Measurements from ENCODE around the gene HPCAL4.

HPCAL4 gene

GRCh38 chr1:39673215-39673614 lies 18.0 kb downstream of the HPCAL4 start:
- no peak for DNase-seq

- no peak for DNase-seq
Measured at GRCh38 chr1:39672551-39672947, 18.7 kb downstream of the HPCAL4 start.

GRCh38 chr1:39671793-39672550 lies 19.3 kb downstream of the HPCAL4 start, which contains the start of gene NT5C1A:
NT5C1A (minus strand) TSS chr1:39672107; CDS start chr1:39672038, 69 bp downstream.
- no peak for DNase-seq

- no peak for DNase-seq
Measured at GRCh38 chr1:39671433-39671792, 19.8 kb downstream of the HPCAL4 start.

GRCh38 chr1:39670689-39671088 lies 20.5 kb downstream of the HPCAL4 start:
- no peak for DNase-seq

- DNase-seq, result no peak
Measured at GRCh38 chr1:39668894-39669293, 22.3 kb downstream of the HPCAL4 start.

- no peak for DNase-seq
Measured at GRCh38 chr1:39668111-39668510, 23.1 kb downstream of the HPCAL4 start.

GRCh38 chr1:39666772-39667171 lies 24.5 kb downstream of the HPCAL4 start:
- no peak for DNase-seq

- no peak for DNase-seq
Measured at GRCh38 chr1:39663559-39663958, 27.7 kb downstream of the HPCAL4 start.

GRCh38 chr1:39662861-39663260 lies 28.4 kb downstream of the HPCAL4 start:
- DNase-seq, result no peak

GRCh38 chr1:39659538-39659937 lies 31.7 kb downstream of the HPCAL4 start:
- DNase-seq, result no peak

- no peak for DNase-seq
Measured at GRCh38 chr1:39659110-39659509, 32.1 kb downstream of the HPCAL4 start.

- DNase-seq, result peak; percentile 41
Measured at GRCh38 chr1:39657923-39658485, 33.2 kb downstream of the HPCAL4 start.

- DNase-seq, result no peak
Measured at GRCh38 chr1:39657402-39657801, 33.8 kb downstream of the HPCAL4 start.

- no peak for DNase-seq
Measured at GRCh38 chr1:39656391-39656790, 34.8 kb downstream of the HPCAL4 start.

- no peak for DNase-seq
Measured at GRCh38 chr1:39655578-39656268, 35.5 kb downstream of the HPCAL4 start.

GRCh38 chr1:39654291-39654690 lies 36.9 kb downstream of the HPCAL4 start:
- no peak for DNase-seq

- peak; percentile 58 for DNase-seq
Measured at GRCh38 chr1:39653546-39654031, 37.6 kb downstream of the HPCAL4 start.

- DNase-seq, result no peak
Measured at GRCh38 chr1:39652554-39652953, 38.7 kb downstream of the HPCAL4 start.

GRCh38 chr1:39652105-39652504 lies 39.1 kb downstream of the HPCAL4 start:
- no peak for DNase-seq

GRCh38 chr1:39650431-39650830 lies 40.8 kb downstream of the HPCAL4 start:
- no peak for DNase-seq

- no peak for DNase-seq
Measured at GRCh38 chr1:39649636-39650185, 41.5 kb downstream of the HPCAL4 start.

GRCh38 chr1:39648496-39648895 lies 42.7 kb downstream of the HPCAL4 start:
- no peak for DNase-seq

GRCh38 chr1:39647247-39647646 lies 44.0 kb downstream of the HPCAL4 start:
- DNase-seq, result no peak

Data from central memory CD4-positive, alpha-beta T cell (primary cell).